Measurements from ENCODE around the gene CARF.

DNA sequence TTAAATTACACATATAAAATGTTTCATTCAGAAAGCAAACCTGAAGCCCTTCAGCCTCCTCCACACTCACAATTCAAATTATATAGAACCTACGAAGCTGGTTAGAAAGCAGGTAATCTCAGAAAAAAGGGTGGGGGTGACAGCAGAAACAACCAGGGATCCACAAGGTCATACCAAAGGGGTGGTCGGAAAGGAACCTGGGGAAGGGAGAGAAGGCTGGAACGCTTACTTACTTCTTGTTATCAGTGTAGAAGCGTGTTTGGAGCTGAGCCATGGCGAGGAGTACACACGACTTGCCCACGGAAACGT, 918 bp upstream of the CARF start:
- no peak for TF ChIP-seq CTCF (conservative IDR thresholded peaks at IDR 0.05)
- no peak for TF ChIP-seq EZH2 (IDR thresholded peaks at IDR 0.05; ENCODE audit: low read depth)

All from PC-9 (cell line).